ENCODE results near the gene EOMES. TPM values are rescaled to one million over a fixed set of nuclear protein-coding genes. Genes with fewer than 3 reads are reported as not detected.
A peak's percentile ranks its signal among the peaks of the same experiment; 100 is the strongest.

EOMES gene
- total and polyA plus RNA-seq, 4 donors = 0.12 to 1.3 (median 0.48) TPM

DNA sequence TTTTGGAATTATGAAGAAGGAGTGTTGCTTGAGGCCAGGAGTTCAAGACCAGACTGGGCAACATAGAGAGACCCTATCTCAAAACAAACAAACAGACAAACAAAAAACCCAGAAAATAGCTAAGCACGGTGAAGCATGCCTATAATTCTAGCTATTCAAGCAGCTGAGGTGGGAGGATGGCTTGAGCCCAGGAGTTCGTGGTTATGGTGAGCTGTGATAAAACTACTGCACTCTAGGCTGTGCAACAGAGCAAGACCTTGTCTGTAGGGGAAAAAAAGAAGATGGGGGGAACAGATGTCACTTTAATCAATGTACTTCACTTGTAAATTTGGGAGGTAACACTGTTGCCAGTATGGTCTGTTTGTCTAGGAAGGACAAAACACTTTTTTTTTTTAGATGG lies 18.7 kb upstream of the EOMES start:
- peaks cover 0 to 2% (median 0%) of the 10 kb centered on the region in 3 donors for H3K27me3 ChIP-seq (ENCODE audit: control insufficient read depth in 3 of 3, insufficient read depth in 3 of 3, low read length in 2 of 3)
- TF ChIP-seq, protein P1, sequence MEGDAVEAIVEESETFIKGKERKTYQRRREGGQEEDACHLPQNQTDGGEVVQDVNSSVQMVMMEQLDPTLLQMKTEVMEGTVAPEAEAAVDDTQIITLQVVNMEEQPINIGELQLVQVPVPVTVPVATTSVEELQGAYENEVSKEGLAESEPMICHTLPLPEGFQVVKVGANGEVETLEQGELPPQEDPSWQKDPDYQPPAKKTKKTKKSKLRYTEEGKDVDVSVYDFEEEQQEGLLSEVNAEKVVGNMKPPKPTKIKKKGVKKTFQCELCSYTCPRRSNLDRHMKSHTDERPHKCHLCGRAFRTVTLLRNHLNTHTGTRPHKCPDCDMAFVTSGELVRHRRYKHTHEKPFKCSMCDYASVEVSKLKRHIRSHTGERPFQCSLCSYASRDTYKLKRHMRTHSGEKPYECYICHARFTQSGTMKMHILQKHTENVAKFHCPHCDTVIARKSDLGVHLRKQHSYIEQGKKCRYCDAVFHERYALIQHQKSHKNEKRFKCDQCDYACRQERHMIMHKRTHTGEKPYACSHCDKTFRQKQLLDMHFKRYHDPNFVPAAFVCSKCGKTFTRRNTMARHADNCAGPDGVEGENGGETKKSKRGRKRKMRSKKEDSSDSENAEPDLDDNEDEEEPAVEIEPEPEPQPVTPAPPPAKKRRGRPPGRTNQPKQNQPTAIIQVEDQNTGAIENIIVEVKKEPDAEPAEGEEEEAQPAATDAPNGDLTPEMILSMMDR (IDR thresholded peaks at IDR 0.05; ENCODE audit: control extremely low read depth, extremely low read depth) = no peak
- H3K4me3 ChIP-seq = no peak overlapping the region
- peaks cover 0 to 3% (median 0%) of the 10 kb centered on the region in 4 donors for H3K9me3 ChIP-seq (ENCODE audit: control insufficient read depth in 4 of 4, insufficient read depth in 3 of 4, low read length in 3 of 4)
- no peak overlapping the region for H3K9ac ChIP-seq (ENCODE audit: insufficient read depth in 1 of 2, low read length in 2 of 2)
- DNase-seq = no peak
- no peaks in the 10 kb centered on the region for H3K36me3 ChIP-seq (ENCODE audit: control insufficient read depth in 4 of 4, insufficient read depth in 4 of 4, low read length in 4 of 4)
- no peak for ATAC-seq (ENCODE audit: insufficient read depth, low FRiP score)
- no peak overlapping the region for H3K27ac ChIP-seq (ENCODE audit: low read depth in 1 of 2, low read length in 1 of 2)
- no peaks in the 10 kb centered on the region for H3K4me1 ChIP-seq (ENCODE audit: control insufficient read depth in 5 of 5, insufficient read depth in 5 of 5, low read length in 5 of 5)
- WGBS, 2 donors = 75 to 81% methylated on average over 2 of the region's 2 CpGs

GRCh38 chr3:27737091-27737490 lies 15.0 kb upstream of the EOMES start:
- no peaks in the 10 kb centered on the region for H3K36me3 ChIP-seq (ENCODE audit: control insufficient read depth in 4 of 4, insufficient read depth in 4 of 4, low read length in 4 of 4)
- no peak overlapping the region for H3K27ac ChIP-seq (ENCODE audit: low read depth in 1 of 2, low read length in 1 of 2)
- no peak for DNase-seq
- peaks cover 0 to 31% (median 18%) of the 10 kb centered on the region in 3 donors for H3K27me3 ChIP-seq (ENCODE audit: control insufficient read depth in 3 of 3, insufficient read depth in 3 of 3, low read length in 2 of 3)
- no peak for ATAC-seq (ENCODE audit: insufficient read depth, low FRiP score)
- no peak overlapping the region for H3K9ac ChIP-seq (ENCODE audit: insufficient read depth in 1 of 2, low read length in 2 of 2)
- no peaks in the 10 kb centered on the region for H3K4me1 ChIP-seq (ENCODE audit: control insufficient read depth in 5 of 5, insufficient read depth in 5 of 5, low read length in 5 of 5)
- TF ChIP-seq, protein P1 (IDR thresholded peaks at IDR 0.05; ENCODE audit: control extremely low read depth, extremely low read depth) = no peak
- no peaks in the 10 kb centered on the region for H3K9me3 ChIP-seq (ENCODE audit: control insufficient read depth in 4 of 4, insufficient read depth in 3 of 4, low read length in 3 of 4)
- no peak overlapping the region for H3K4me3 ChIP-seq

DNA sequence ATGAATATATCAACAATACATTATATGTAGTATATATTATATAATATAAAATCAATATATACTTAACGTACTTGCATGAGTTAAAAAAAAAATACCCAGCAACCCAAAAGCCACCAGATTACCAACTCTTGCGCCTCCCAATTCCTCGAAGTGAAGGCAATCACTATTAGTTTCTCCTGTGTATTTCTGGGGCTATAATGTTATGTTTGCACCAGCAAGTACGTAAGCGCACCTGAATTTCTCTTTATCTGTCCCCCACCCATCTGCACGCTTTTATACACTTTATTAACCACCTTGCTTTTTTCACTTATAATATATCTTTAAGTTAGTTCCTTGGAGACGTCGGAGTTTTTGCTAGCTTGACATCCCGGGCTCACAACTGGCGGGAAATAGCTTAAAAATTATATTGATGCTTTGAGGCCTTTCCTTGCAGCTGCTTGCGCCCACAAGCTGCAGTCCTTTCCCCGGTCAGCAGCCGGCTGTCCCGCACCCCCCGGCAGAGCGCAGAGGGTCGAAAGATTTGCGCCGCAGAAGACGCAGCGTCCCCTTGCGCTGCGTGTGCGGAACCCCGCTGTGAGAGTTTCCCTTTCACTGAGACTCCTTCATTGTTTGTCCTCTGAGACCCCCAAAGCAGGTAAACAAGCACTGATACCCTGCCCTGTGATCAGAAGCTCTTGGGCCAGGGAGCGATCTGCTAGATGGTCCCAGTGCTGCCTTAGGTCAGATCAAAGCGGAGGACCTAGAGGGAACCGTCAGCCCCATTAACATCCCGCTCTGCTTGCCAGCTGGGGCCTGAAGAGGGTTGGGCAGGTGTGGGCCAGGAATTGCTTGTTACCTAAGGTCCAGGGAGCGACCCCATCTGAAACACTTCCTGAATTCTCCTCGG lies 8.9 kb upstream of the EOMES start:
- H3K9me3 ChIP-seq (ENCODE audit: control insufficient read depth in 4 of 4, insufficient read depth in 3 of 4, low read length in 3 of 4) = no peaks in the 10 kb centered on the region
- H3K4me1 ChIP-seq (ENCODE audit: control insufficient read depth in 5 of 5, insufficient read depth in 5 of 5, low read length in 5 of 5) = peaks cover 0 to 10% (median 4%) of the 10 kb centered on the region in 5 donors
- DNase-seq = peak in 1 of 3 donors; percentile 1
- peaks cover 0 to 92% (median 77%) of the 10 kb centered on the region in 3 donors for H3K27me3 ChIP-seq (ENCODE audit: control insufficient read depth in 3 of 3, insufficient read depth in 3 of 3, low read length in 2 of 3)
- H3K27ac ChIP-seq (ENCODE audit: low read depth in 1 of 2, low read length in 1 of 2) = no peak overlapping the region
- WGBS, 2 donors = 5 to 7% methylated on average over 31 of the region's 31 CpGs
- no peaks in the 10 kb centered on the region for H3K36me3 ChIP-seq (ENCODE audit: control insufficient read depth in 4 of 4, insufficient read depth in 4 of 4, low read length in 4 of 4)
- TF ChIP-seq, protein P1 (IDR thresholded peaks at IDR 0.05; ENCODE audit: control extremely low read depth, extremely low read depth) = no peak
- H3K9ac ChIP-seq (ENCODE audit: insufficient read depth in 1 of 2, low read length in 2 of 2) = no peak overlapping the region
- no peak overlapping the region for H3K4me3 ChIP-seq
- ATAC-seq (ENCODE audit: insufficient read depth, low FRiP score) = no peak
